Breast epithelium (tissue), 4 donors: ENCODE measurements around the gene DYNC1H1. TPM values are rescaled to one million over a fixed set of nuclear protein-coding genes. Genes with fewer than 3 reads are reported as not detected.

Experiments
- DNase-seq, 2 donors: peaks; one replicate each; pipeline ENCODE4 v3.0.0-alpha.2; 2019; ENCODE audit warnings: low spot score in 2 of 2
- H3K27ac ChIP-seq, 2 donors: fragments of 200-600 bp; sonication (generic) in 1 of 2; one replicate each; pipeline ENCODE4 v1.5.1; 2016 to 2019; ENCODE audit warnings: mild to moderate bottlenecking in 1 of 2
- H3K27me3 ChIP-seq, 2 donors: fragments of 200-600 bp; sonication (generic) in 1 of 2; one replicate each; pipeline versions ENCODE4 v1.5.1 to v1.6.0; 2017 to 2019; ENCODE audit warnings: control low read depth in 1 of 2, mild to moderate bottlenecking in 1 of 2
- H3K36me3 ChIP-seq: fragments of 200-600 bp; one replicate; pipeline ENCODE4 v1.5.1; 2019
- H3K4me1 ChIP-seq, 2 donors: fragments of 200-600 bp; sonication (generic); one replicate each; pipeline ENCODE4 v1.5.1; 2016 to 2019; ENCODE audit warnings: control low read depth in 1 of 2
- H3K4me3 ChIP-seq, 3 donors: fragments of 200-600 bp; sonication (generic); 1 replicate in 2 of 3; 2 replicates in 1 of 3; pipeline ENCODE4 v1.5.1; 2016 to 2019; ENCODE audit warnings: mild to moderate bottlenecking in 3 of 3, moderate library complexity in 2 of 3
- H3K9me3 ChIP-seq, 2 donors: fragments of 200-600 bp; sonication (generic) in 1 of 2; one replicate each; pipeline ENCODE4 v1.5.1; 2016 to 2019; ENCODE audit warnings: control low read depth in 1 of 2
- CTCF ChIP-seq, 3 donors: fragments of 450-650 bp; IDR thresholded peaks; one replicate each; pipeline ENCODE4 v1.5.1; 2016 to 2017; ENCODE audit warnings: antibody characterized with exemption in 3 of 3, mild to moderate bottlenecking in 3 of 3, moderate library complexity in 3 of 3
- POLR2A ChIP-seq: fragments of 450-650 bp; IDR thresholded peaks from one replicate; pipeline ENCODE4 v1.6.1; 2016; ENCODE audit warnings: antibody characterized with exemption, mild to moderate bottlenecking, moderate library complexity
- POLR2AphosphoS5 ChIP-seq, 3 donors: sonication (generic); formaldehyde crosslinking; IDR thresholded peaks; one replicate each; pipeline ENCODE4 v1.6.1; 2017; ENCODE audit warnings: antibody characterized with exemption in 3 of 3
- intact Hi-C: fragments of 100-400 bp; cut with DNase I; formaldehyde crosslinking; loops from one replicate; pipeline ENCODE4 v1.15.1; 2023; ENCODE audit warnings: low total_unique reads
- total RNA-seq, 3 donors: library from RNA; depleted of rRNA; stranded (reverse); fragments of >200 nt; gene quantifications; one replicate each; pipeline ENCODE4 v1.1.0, GENCODE V29; 2016

DYNC1H1 gene
- total RNA-seq, 3 donors from 2014 or later: 355 to 424 (median 391) TPM

GRCh38 chr14:102018251-102018650 lies 53.9 kb downstream of the DYNC1H1 start:
- H3K9me3 ChIP-seq: no peaks in the 10 kb centered on the region
- H3K4me3 ChIP-seq: no peak overlapping the region
- H3K27ac ChIP-seq: no peak overlapping the region
- peaks cover 31% of the 10 kb centered on the region for H3K36me3 ChIP-seq
- DNase-seq: no peak
- intact Hi-C loops: no loop called here
- no peaks in the 10 kb centered on the region for H3K27me3 ChIP-seq
- no peaks in the 10 kb centered on the region for H3K4me1 ChIP-seq
- TF ChIP-seq CTCF (IDR thresholded peaks at IDR 0.05): no peak

GRCh38 chr14:102019006-102019540 lies 54.7 kb downstream of the DYNC1H1 start:
- DNase-seq: no peak
- TF ChIP-seq POLR2AphosphoS5 (IDR thresholded peaks at IDR 0.05) (no peak), POLR2A (no peak), CTCF (IDR thresholded peaks at IDR 0.05) (no peak)
- peaks cover 32% of the 10 kb centered on the region for H3K36me3 ChIP-seq

GRCh38 chr14:102020058-102020971 lies 55.9 kb downstream of the DYNC1H1 start:
- Histone ChIP-seq H3K27me3 (no peaks in the 10 kb centered on the region), H3K27ac (no peak overlapping the region), H3K4me3 (no peak overlapping the region), H3K36me3 (peaks cover 26% of the 10 kb centered on the region), H3K9me3 (no peaks in the 10 kb centered on the region), H3K4me1 (no peaks in the 10 kb centered on the region)
- DNase-seq: no peak
- TF ChIP-seq CTCF (IDR thresholded peaks at IDR 0.05) (no peak), POLR2AphosphoS5 (IDR thresholded peaks at IDR 0.05) (no peak), POLR2A (no peak)
- intact Hi-C loops: no loop called here

More at GRCh38 chr14:102019006-102019540, 54.7 kb downstream of the DYNC1H1 start:
- Histone ChIP-seq H3K27ac (no peak overlapping the region), H3K9me3 (no peaks in the 10 kb centered on the region), H3K4me1 (no peaks in the 10 kb centered on the region), H3K27me3 (no peaks in the 10 kb centered on the region), H3K4me3 (no peak overlapping the region)
- intact Hi-C loops: no loop called here

- no peak for DNase-seq
- H3K27ac ChIP-seq: no peak overlapping the region
- H3K4me3 ChIP-seq: no peak overlapping the region
- H3K27me3 ChIP-seq: no peaks in the 10 kb centered on the region
- no peaks in the 10 kb centered on the region for H3K9me3 ChIP-seq
- peaks cover 22% of the 10 kb centered on the region for H3K36me3 ChIP-seq
- intact Hi-C loops: no loop called here
- no peaks in the 10 kb centered on the region for H3K4me1 ChIP-seq
- TF ChIP-seq CTCF (IDR thresholded peaks at IDR 0.05) (no peak), POLR2AphosphoS5 (IDR thresholded peaks at IDR 0.05) (no peak), POLR2A (no peak)
Observed at GRCh38 chr14:102026934-102027333, 62.6 kb downstream of the DYNC1H1 start.

- H3K36me3 ChIP-seq: peaks cover 31% of the 10 kb centered on the region
Observed at GRCh38 chr14:102027951-102028350, 63.6 kb downstream of the DYNC1H1 start.

More at GRCh38 chr14:102027951-102028350, 63.6 kb downstream of the DYNC1H1 start:
- no peak overlapping the region for H3K4me3 ChIP-seq
- TF ChIP-seq POLR2AphosphoS5 (IDR thresholded peaks at IDR 0.05) (no peak), POLR2A (no peak), CTCF (IDR thresholded peaks at IDR 0.05) (no peak)
- no peaks in the 10 kb centered on the region for H3K9me3 ChIP-seq
- no peaks in the 10 kb centered on the region for H3K4me1 ChIP-seq
- no peak for DNase-seq
- intact Hi-C loops: no loop called here
- H3K27me3 ChIP-seq: no peaks in the 10 kb centered on the region
- no peak overlapping the region for H3K27ac ChIP-seq
